ENCODE measurements around the gene PFDN1.

PFDN1 gene

GRCh38 chr5:140262221-140262620, 40.7 kb downstream of the PFDN1 start:
- no peak overlapping the region for H3K27ac Mint-ChIP-seq
- H3K4me3 Mint-ChIP-seq = no peak overlapping the region
- H3K4me1 Mint-ChIP-seq (ENCODE audit: low read depth) = peaks cover 59% of the 10 kb centered on the region
- H3K27me3 Mint-ChIP-seq = no peaks in the 10 kb centered on the region
- peaks cover 30% of the 10 kb centered on the region for H3K36me3 Mint-ChIP-seq (ENCODE audit: low read depth)
- no peaks in the 10 kb centered on the region for H3K9me3 Mint-ChIP-seq

GRCh38 chr5:140261403-140262171, 41.3 kb downstream of the PFDN1 start:
- Mint-ChIP-seq H3K27ac (no peak overlapping the region), H3K4me3 (no peak overlapping the region), H3K4me1 (ENCODE audit: low read depth) (peaks cover 53% of the 10 kb centered on the region), H3K9me3 (no peaks in the 10 kb centered on the region), H3K27me3 (no peaks in the 10 kb centered on the region), H3K36me3 (ENCODE audit: low read depth) (peaks cover 30% of the 10 kb centered on the region)

GRCh38 chr5:140260089-140260656, 42.7 kb downstream of the PFDN1 start:
- H3K4me3 Mint-ChIP-seq = no peak overlapping the region
- no peak overlapping the region for H3K27ac Mint-ChIP-seq
- H3K9me3 Mint-ChIP-seq = no peaks in the 10 kb centered on the region
- H3K4me1 Mint-ChIP-seq (ENCODE audit: low read depth) = peaks cover 38% of the 10 kb centered on the region
- H3K27me3 Mint-ChIP-seq = no peaks in the 10 kb centered on the region
- peaks cover 28% of the 10 kb centered on the region for H3K36me3 Mint-ChIP-seq (ENCODE audit: low read depth)

GRCh38 chr5:140259500-140259899, 43.4 kb downstream of the PFDN1 start:
- Mint-ChIP-seq H3K27ac (no peak overlapping the region), H3K4me3 (no peak overlapping the region), H3K9me3 (no peaks in the 10 kb centered on the region), H3K4me1 (ENCODE audit: low read depth) (peaks cover 35% of the 10 kb centered on the region), H3K27me3 (no peaks in the 10 kb centered on the region), H3K36me3 (ENCODE audit: low read depth) (peaks cover 26% of the 10 kb centered on the region)

- Mint-ChIP-seq H3K36me3 (ENCODE audit: low read depth) (peaks cover 26% of the 10 kb centered on the region), H3K27ac (no peak overlapping the region), H3K4me1 (ENCODE audit: low read depth) (peaks cover 31% of the 10 kb centered on the region), H3K9me3 (no peaks in the 10 kb centered on the region), H3K27me3 (no peaks in the 10 kb centered on the region), H3K4me3 (no peak overlapping the region)
Observed at GRCh38 chr5:140258873-140259272, 44.0 kb downstream of the PFDN1 start.

- peaks cover 30% of the 10 kb centered on the region for H3K4me1 Mint-ChIP-seq (ENCODE audit: low read depth)
Observed at GRCh38 chr5:140258016-140258415, 44.9 kb downstream of the PFDN1 start.

GRCh38 chr5:140256726-140257125, 46.2 kb downstream of the PFDN1 start:
- Mint-ChIP-seq H3K27me3 (no peaks in the 10 kb centered on the region), H3K4me3 (no peak overlapping the region), H3K4me1 (ENCODE audit: low read depth) (peaks cover 39% of the 10 kb centered on the region), H3K36me3 (ENCODE audit: low read depth) (peaks cover 26% of the 10 kb centered on the region), H3K27ac (no peak overlapping the region), H3K9me3 (no peaks in the 10 kb centered on the region)

More at GRCh38 chr5:140258016-140258415, 44.9 kb downstream of the PFDN1 start:
- H3K4me3 Mint-ChIP-seq = no peak overlapping the region
- H3K27me3 Mint-ChIP-seq = no peaks in the 10 kb centered on the region
- no peaks in the 10 kb centered on the region for H3K9me3 Mint-ChIP-seq
- H3K36me3 Mint-ChIP-seq (ENCODE audit: low read depth) = peaks cover 26% of the 10 kb centered on the region
- H3K27ac Mint-ChIP-seq = no peak overlapping the region

- Mint-ChIP-seq H3K36me3 (ENCODE audit: low read depth) (peaks cover 26% of the 10 kb centered on the region), H3K27me3 (no peaks in the 10 kb centered on the region), H3K9me3 (no peaks in the 10 kb centered on the region), H3K27ac (no peak overlapping the region), H3K4me3 (no peak overlapping the region), H3K4me1 (ENCODE audit: low read depth) (peaks cover 43% of the 10 kb centered on the region)
Observed at GRCh38 chr5:140255460-140256157, 47.3 kb downstream of the PFDN1 start.

GRCh38 chr5:140253985-140254384, 48.9 kb downstream of the PFDN1 start:
- no peak overlapping the region for H3K27ac Mint-ChIP-seq
- H3K27me3 Mint-ChIP-seq = no peaks in the 10 kb centered on the region
- peaks cover 25% of the 10 kb centered on the region for H3K36me3 Mint-ChIP-seq (ENCODE audit: low read depth)
- no peaks in the 10 kb centered on the region for H3K9me3 Mint-ChIP-seq
- H3K4me3 Mint-ChIP-seq = no peak overlapping the region
- H3K4me1 Mint-ChIP-seq (ENCODE audit: low read depth) = peaks cover 43% of the 10 kb centered on the region

GRCh38 chr5:140252470-140253126, 50.3 kb downstream of the PFDN1 start:
- H3K4me1 Mint-ChIP-seq (ENCODE audit: low read depth) = peaks cover 34% of the 10 kb centered on the region
- peak overlapping the region; percentile 82 for H3K27ac Mint-ChIP-seq
- H3K9me3 Mint-ChIP-seq = no peaks in the 10 kb centered on the region
- H3K27me3 Mint-ChIP-seq = no peaks in the 10 kb centered on the region
- no peak overlapping the region for H3K4me3 Mint-ChIP-seq
- peaks cover 14% of the 10 kb centered on the region for H3K36me3 Mint-ChIP-seq (ENCODE audit: low read depth)

- H3K4me3 Mint-ChIP-seq = peak overlapping the region; percentile 10
- H3K27me3 Mint-ChIP-seq = no peaks in the 10 kb centered on the region
- peak overlapping the region; percentile 82 for H3K27ac Mint-ChIP-seq
- peaks cover 34% of the 10 kb centered on the region for H3K4me1 Mint-ChIP-seq (ENCODE audit: low read depth)
- no peaks in the 10 kb centered on the region for H3K9me3 Mint-ChIP-seq
- H3K36me3 Mint-ChIP-seq (ENCODE audit: low read depth) = peaks cover 13% of the 10 kb centered on the region
Observed at GRCh38 chr5:140251527-140251973, 51.4 kb downstream of the PFDN1 start.

- Mint-ChIP-seq H3K27ac (no peak overlapping the region), H3K36me3 (ENCODE audit: low read depth) (peaks cover 16% of the 10 kb centered on the region), H3K4me1 (ENCODE audit: low read depth) (peaks cover 38% of the 10 kb centered on the region), H3K27me3 (no peaks in the 10 kb centered on the region), H3K4me3 (no peak overlapping the region), H3K9me3 (no peaks in the 10 kb centered on the region)
Observed at GRCh38 chr5:140250386-140250785, 52.5 kb downstream of the PFDN1 start.

- Mint-ChIP-seq H3K9me3 (no peaks in the 10 kb centered on the region), H3K27ac (peak overlapping the region; percentile 3), H3K4me1 (ENCODE audit: low read depth) (peaks cover 46% of the 10 kb centered on the region), H3K36me3 (ENCODE audit: low read depth) (peaks cover 24% of the 10 kb centered on the region), H3K4me3 (no peak overlapping the region), H3K27me3 (no peaks in the 10 kb centered on the region)
Observed at GRCh38 chr5:140249536-140249935, 53.4 kb downstream of the PFDN1 start.

- Mint-ChIP-seq H3K9me3 (no peaks in the 10 kb centered on the region), H3K4me1 (ENCODE audit: low read depth) (peaks cover 48% of the 10 kb centered on the region), H3K27me3 (no peaks in the 10 kb centered on the region), H3K4me3 (no peak overlapping the region), H3K27ac (no peak overlapping the region), H3K36me3 (ENCODE audit: low read depth) (peaks cover 27% of the 10 kb centered on the region)
Observed at GRCh38 chr5:140248414-140248813, 54.5 kb downstream of the PFDN1 start.

All from stimulated activated naive CD8-positive, alpha-beta T cell treated with anti-CD3 and anti-CD28 coated beads, Interleukin-15, Interleukin-2, amounts not matched to agents 100 ng/mL and 50 ng/mL, for 24 hours (primary cell).